ENCODE data around the gene ETS1.

DNA sequence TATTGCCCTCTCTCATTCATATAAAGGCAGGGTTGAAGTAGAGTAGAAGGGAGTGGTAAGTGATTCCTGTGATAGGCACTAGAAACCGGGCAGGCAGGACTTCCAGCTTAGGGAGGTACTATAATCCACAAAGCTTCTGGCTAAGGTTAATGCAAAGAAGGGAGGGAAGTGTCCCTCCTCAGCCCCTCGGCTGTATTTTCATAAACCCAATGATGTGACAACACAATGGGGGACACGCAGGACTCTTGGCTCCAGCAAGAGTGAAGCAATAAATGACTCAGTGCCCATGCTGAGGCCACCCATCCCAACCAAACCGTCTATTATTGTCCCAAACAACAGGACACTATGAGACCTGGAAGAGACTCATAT lies 90.7 kb downstream of the ETS1 start:
- TF ChIP-seq ZNF184 (tag by site-specific recombination; IDR thresholded peaks at IDR 0.05) (no peak), ZNF274 (IDR thresholded peaks at IDR 0.05; ENCODE audit: low read length) (no peak), ZNF274 (tag by site-specific recombination; IDR thresholded peaks at IDR 0.05; ENCODE audit: borderline replicate concordance) (no peak), KLF1 (tag by site-specific recombination; IDR thresholded peaks at IDR 0.05) (no peak), ZNF24 (tag by site-specific recombination; IDR thresholded peaks at IDR 0.05) (no peak), ZNF791 (tag by site-specific recombination; IDR thresholded peaks at IDR 0.05) (no peak)
- TF ChIP-seq, protein P1, sequence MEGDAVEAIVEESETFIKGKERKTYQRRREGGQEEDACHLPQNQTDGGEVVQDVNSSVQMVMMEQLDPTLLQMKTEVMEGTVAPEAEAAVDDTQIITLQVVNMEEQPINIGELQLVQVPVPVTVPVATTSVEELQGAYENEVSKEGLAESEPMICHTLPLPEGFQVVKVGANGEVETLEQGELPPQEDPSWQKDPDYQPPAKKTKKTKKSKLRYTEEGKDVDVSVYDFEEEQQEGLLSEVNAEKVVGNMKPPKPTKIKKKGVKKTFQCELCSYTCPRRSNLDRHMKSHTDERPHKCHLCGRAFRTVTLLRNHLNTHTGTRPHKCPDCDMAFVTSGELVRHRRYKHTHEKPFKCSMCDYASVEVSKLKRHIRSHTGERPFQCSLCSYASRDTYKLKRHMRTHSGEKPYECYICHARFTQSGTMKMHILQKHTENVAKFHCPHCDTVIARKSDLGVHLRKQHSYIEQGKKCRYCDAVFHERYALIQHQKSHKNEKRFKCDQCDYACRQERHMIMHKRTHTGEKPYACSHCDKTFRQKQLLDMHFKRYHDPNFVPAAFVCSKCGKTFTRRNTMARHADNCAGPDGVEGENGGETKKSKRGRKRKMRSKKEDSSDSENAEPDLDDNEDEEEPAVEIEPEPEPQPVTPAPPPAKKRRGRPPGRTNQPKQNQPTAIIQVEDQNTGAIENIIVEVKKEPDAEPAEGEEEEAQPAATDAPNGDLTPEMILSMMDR (tag by site-specific recombination; IDR thresholded peaks at IDR 0.05) = no peak
- TF ChIP-seq, protein P2, sequence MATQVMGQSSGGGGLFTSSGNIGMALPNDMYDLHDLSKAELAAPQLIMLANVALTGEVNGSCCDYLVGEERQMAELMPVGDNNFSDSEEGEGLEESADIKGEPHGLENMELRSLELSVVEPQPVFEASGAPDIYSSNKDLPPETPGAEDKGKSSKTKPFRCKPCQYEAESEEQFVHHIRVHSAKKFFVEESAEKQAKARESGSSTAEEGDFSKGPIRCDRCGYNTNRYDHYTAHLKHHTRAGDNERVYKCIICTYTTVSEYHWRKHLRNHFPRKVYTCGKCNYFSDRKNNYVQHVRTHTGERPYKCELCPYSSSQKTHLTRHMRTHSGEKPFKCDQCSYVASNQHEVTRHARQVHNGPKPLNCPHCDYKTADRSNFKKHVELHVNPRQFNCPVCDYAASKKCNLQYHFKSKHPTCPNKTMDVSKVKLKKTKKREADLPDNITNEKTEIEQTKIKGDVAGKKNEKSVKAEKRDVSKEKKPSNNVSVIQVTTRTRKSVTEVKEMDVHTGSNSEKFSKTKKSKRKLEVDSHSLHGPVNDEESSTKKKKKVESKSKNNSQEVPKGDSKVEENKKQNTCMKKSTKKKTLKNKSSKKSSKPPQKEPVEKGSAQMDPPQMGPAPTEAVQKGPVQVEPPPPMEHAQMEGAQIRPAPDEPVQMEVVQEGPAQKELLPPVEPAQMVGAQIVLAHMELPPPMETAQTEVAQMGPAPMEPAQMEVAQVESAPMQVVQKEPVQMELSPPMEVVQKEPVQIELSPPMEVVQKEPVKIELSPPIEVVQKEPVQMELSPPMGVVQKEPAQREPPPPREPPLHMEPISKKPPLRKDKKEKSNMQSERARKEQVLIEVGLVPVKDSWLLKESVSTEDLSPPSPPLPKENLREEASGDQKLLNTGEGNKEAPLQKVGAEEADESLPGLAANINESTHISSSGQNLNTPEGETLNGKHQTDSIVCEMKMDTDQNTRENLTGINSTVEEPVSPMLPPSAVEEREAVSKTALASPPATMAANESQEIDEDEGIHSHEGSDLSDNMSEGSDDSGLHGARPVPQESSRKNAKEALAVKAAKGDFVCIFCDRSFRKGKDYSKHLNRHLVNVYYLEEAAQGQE (tag by site-specific recombination; IDR thresholded peaks at IDR 0.05) = no peak

Data from HEK293 (cell line).